ENCODE results near the gene CDH23.

DNA sequence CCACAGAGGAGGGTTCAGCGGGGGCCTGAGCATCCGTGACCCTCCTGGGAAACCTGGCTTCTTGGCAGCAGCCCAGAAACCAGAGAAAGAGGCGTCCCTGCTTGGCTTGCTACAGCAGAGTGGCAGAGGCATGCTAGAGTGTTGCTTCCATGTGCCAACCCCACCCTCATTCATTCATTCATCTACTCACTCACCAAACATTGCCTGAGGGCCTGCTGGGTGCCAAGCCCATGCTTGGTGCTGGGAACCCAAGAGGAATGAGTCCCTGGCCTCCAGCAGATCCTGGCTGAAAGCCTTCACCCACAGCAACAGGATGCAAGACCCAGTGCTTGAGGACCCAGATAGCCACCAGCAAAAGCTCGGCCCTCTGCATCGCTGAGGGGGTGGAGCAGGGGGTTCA, 129.0 kb downstream of the CDH23 start:
- TF ChIP-seq, protein P1, sequence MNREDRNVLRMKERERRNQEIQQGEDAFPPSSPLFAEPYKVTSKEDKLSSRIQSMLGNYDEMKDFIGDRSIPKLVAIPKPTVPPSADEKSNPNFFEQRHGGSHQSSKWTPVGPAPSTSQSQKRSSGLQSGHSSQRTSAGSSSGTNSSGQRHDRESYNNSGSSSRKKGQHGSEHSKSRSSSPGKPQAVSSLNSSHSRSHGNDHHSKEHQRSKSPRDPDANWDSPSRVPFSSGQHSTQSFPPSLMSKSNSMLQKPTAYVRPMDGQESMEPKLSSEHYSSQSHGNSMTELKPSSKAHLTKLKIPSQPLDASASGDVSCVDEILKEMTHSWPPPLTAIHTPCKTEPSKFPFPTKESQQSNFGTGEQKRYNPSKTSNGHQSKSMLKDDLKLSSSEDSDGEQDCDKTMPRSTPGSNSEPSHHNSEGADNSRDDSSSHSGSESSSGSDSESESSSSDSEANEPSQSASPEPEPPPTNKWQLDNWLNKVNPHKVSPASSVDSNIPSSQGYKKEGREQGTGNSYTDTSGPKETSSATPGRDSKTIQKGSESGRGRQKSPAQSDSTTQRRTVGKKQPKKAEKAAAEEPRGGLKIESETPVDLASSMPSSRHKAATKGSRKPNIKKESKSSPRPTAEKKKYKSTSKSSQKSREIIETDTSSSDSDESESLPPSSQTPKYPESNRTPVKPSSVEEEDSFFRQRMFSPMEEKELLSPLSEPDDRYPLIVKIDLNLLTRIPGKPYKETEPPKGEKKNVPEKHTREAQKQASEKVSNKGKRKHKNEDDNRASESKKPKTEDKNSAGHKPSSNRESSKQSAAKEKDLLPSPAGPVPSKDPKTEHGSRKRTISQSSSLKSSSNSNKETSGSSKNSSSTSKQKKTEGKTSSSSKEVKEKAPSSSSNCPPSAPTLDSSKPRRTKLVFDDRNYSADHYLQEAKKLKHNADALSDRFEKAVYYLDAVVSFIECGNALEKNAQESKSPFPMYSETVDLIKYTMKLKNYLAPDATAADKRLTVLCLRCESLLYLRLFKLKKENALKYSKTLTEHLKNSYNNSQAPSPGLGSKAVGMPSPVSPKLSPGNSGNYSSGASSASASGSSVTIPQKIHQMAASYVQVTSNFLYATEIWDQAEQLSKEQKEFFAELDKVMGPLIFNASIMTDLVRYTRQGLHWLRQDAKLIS (CRISPR knock-in tag; IDR thresholded peaks at IDR 0.05; ENCODE audit: borderline replicate concordance), result no peak
- no peak for TF ChIP-seq ETV6 (CRISPR knock-in tag; IDR thresholded peaks at IDR 0.05)
- TF ChIP-seq, protein P2, sequence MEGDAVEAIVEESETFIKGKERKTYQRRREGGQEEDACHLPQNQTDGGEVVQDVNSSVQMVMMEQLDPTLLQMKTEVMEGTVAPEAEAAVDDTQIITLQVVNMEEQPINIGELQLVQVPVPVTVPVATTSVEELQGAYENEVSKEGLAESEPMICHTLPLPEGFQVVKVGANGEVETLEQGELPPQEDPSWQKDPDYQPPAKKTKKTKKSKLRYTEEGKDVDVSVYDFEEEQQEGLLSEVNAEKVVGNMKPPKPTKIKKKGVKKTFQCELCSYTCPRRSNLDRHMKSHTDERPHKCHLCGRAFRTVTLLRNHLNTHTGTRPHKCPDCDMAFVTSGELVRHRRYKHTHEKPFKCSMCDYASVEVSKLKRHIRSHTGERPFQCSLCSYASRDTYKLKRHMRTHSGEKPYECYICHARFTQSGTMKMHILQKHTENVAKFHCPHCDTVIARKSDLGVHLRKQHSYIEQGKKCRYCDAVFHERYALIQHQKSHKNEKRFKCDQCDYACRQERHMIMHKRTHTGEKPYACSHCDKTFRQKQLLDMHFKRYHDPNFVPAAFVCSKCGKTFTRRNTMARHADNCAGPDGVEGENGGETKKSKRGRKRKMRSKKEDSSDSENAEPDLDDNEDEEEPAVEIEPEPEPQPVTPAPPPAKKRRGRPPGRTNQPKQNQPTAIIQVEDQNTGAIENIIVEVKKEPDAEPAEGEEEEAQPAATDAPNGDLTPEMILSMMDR (IDR thresholded peaks at IDR 0.05), result no peak
- TF ChIP-seq, protein P3, sequence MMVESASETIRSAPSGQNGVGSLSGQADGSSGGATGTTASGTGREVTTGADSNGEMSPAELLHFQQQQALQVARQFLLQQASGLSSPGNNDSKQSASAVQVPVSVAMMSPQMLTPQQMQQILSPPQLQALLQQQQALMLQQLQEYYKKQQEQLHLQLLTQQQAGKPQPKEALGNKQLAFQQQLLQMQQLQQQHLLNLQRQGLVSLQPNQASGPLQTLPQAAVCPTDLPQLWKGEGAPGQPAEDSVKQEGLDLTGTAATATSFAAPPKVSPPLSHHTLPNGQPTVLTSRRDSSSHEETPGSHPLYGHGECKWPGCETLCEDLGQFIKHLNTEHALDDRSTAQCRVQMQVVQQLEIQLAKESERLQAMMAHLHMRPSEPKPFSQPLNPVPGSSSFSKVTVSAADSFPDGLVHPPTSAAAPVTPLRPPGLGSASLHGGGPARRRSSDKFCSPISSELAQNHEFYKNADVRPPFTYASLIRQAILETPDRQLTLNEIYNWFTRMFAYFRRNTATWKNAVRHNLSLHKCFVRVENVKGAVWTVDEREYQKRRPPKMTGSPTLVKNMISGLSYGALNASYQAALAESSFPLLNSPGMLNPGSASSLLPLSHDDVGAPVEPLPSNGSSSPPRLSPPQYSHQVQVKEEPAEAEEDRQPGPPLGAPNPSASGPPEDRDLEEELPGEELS (CRISPR knock-in tag; IDR thresholded peaks at IDR 0.05), result no peak
- TF ChIP-seq, protein P4, sequence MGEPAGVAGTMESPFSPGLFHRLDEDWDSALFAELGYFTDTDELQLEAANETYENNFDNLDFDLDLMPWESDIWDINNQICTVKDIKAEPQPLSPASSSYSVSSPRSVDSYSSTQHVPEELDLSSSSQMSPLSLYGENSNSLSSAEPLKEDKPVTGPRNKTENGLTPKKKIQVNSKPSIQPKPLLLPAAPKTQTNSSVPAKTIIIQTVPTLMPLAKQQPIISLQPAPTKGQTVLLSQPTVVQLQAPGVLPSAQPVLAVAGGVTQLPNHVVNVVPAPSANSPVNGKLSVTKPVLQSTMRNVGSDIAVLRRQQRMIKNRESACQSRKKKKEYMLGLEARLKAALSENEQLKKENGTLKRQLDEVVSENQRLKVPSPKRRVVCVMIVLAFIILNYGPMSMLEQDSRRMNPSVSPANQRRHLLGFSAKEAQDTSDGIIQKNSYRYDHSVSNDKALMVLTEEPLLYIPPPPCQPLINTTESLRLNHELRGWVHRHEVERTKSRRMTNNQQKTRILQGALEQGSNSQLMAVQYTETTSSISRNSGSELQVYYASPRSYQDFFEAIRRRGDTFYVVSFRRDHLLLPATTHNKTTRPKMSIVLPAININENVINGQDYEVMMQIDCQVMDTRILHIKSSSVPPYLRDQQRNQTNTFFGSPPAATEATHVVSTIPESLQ (CRISPR knock-in tag; IDR thresholded peaks at IDR 0.05), result no peak
- TF ChIP-seq, protein P5, sequence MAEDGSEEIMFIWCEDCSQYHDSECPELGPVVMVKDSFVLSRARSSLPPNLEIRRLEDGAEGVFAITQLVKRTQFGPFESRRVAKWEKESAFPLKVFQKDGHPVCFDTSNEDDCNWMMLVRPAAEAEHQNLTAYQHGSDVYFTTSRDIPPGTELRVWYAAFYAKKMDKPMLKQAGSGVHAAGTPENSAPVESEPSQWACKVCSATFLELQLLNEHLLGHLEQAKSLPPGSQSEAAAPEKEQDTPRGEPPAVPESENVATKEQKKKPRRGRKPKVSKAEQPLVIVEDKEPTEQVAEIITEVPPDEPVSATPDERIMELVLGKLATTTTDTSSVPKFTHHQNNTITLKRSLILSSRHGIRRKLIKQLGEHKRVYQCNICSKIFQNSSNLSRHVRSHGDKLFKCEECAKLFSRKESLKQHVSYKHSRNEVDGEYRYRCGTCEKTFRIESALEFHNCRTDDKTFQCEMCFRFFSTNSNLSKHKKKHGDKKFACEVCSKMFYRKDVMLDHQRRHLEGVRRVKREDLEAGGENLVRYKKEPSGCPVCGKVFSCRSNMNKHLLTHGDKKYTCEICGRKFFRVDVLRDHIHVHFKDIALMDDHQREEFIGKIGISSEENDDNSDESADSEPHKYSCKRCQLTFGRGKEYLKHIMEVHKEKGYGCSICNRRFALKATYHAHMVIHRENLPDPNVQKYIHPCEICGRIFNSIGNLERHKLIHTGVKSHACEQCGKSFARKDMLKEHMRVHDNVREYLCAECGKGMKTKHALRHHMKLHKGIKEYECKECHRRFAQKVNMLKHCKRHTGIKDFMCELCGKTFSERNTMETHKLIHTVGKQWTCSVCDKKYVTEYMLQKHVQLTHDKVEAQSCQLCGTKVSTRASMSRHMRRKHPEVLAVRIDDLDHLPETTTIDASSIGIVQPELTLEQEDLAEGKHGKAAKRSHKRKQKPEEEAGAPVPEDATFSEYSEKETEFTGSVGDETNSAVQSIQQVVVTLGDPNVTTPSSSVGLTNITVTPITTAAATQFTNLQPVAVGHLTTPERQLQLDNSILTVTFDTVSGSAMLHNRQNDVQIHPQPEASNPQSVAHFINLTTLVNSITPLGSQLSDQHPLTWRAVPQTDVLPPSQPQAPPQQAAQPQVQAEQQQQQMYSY (CRISPR knock-in tag; IDR thresholded peaks at IDR 0.05), result no peak

All from WTC11 (cell line).